ENCODE measurements around the gene RNF220.

- no peak for TF ChIP-seq POLR2A (IDR thresholded peaks at IDR 0.05; ENCODE audit: low read depth, low read length)
- no peak for TF ChIP-seq POLR2AphosphoS5 (IDR thresholded peaks at IDR 0.05; ENCODE audit: low read depth, low read length)
- no peak for TF ChIP-seq TAF1 (IDR thresholded peaks at IDR 0.05; ENCODE audit: borderline replicate concordance, low read depth, low read length)
These were observed 161.4 kb downstream of the RNF220 start for GRCh38 chr1:44566281-44567046.

All from GM12892 (cell line).